Kidney (tissue), 14 donors: Measurements from ENCODE around the gene ZSWIM3. TPM values are rescaled to one million over a fixed set of nuclear protein-coding genes. Genes with fewer than 3 reads are reported as not detected.

Source experiments
- DNase-seq, 5 donors: peaks; one replicate each; pipeline ENCODE4 v3.0.0-alpha.2; 2013 to 2020
- FAIRE-seq: peaks from 2 replicates; lab custom pipeline; 2012; peaks lifted over from hg19 to GRCh38; lab: Jason Lieb, UNC
- H3K27ac ChIP-seq, 2 donors: one replicate each; pipeline ENCODE4 v1.7.0; 2013; ENCODE audit warnings: low read depth in 2 of 2, low read length in 2 of 2, inconsistent platforms in 1 of 2
- H3K27me3 ChIP-seq: one replicate; pipeline ENCODE4 v1.7.1; 2013; ENCODE audit warnings: low read length, inconsistent platforms; ENCODE audit not compliant: control insufficient read depth, insufficient read depth
- H3K36me3 ChIP-seq, 3 donors: one replicate each; pipeline versions ENCODE4 v1.7.0 to v1.7.1; 2013; ENCODE audit warnings: low read length in 3 of 3, control low read depth in 1 of 3, inconsistent platforms in 1 of 3; ENCODE audit not compliant: insufficient read depth in 3 of 3, control insufficient read depth in 2 of 3
- H3K4me1 ChIP-seq, 3 donors: one replicate each; pipeline versions ENCODE4 v1.7.0 to v1.7.1; 2013; ENCODE audit warnings: low read length in 3 of 3, inconsistent platforms in 1 of 3, low read depth in 1 of 3; ENCODE audit not compliant: control insufficient read depth in 2 of 3, insufficient read depth in 2 of 3
- H3K4me3 ChIP-seq, 3 donors: one replicate each; pipeline versions ENCODE4 v1.7.0 to v1.8.1; 2013; ENCODE audit warnings: low read length in 3 of 3, control low read depth in 1 of 3, inconsistent platforms in 1 of 3
- H3K9ac ChIP-seq, 3 donors: one replicate each; pipeline versions ENCODE4 v1.7.0 to v1.7.1; 2013; ENCODE audit warnings: low read length in 3 of 3, control low read depth in 1 of 3, inconsistent platforms in 1 of 3
- H3K9me3 ChIP-seq, 3 donors: one replicate each; pipeline versions ENCODE4 v1.7.0 to v1.7.1; 2013; ENCODE audit warnings: low read length in 3 of 3, control low read depth in 1 of 3, inconsistent platforms in 1 of 3; ENCODE audit not compliant: control insufficient read depth in 2 of 3, insufficient read depth in 1 of 3
- CTCF ChIP-seq: IDR thresholded peaks from 3 replicates; pipeline ENCODE4 v1.5.1; 2012; ENCODE audit warnings: mild to moderate bottlenecking, moderate library complexity, borderline replicate concordance; ENCODE audit not compliant: insufficient read depth; ENCODE audit errors: extremely low read depth
- intact Hi-C: fragments of 100-400 bp; cut with DNase I; formaldehyde crosslinking; loops from one replicate; pipeline ENCODE4 v1.11.1; 2022
- polyA plus RNA-seq: library from polyadenylated mRNA; stranded (reverse); fragments of 350-450 nt; fragmentation: Illumina TruSeq; extraction: RNeasy Lipid Tissue Mini Kit (QIAGEN cat#74804); gene quantifications from one replicate; pipeline ENCODE4 v1.2.3, GENCODE V29; 2014; ENCODE audit warnings: low read depth, low replicate concordance; ENCODE audit not compliant: insufficient read depth
- total RNA-seq: library from RNA; stranded (reverse); fragmentation: NEBNext Ultra II Directional; extraction: Animal tissue kit (Norgen Biotek cat#: 25700); gene quantifications from one replicate; pipeline ENCODE4 v1.2.1, GENCODE V29; 2021
- donor health status: control.
- donor health status: control.
- donor health status: control.
- donor health status: control.
- donor health status: control.
- donor health status: DM: yes; HTN: yes; CAD: no.
- donor health status: Normal renal cell carcinoma (clear cell type).

The ZSWIM3 gene
- total and polyA plus RNA-seq, 2 donors from 2014 or later: 2.6 to 3.2 TPM

- DNase-seq (peak in 1 of 5 donors; percentile 72), FAIRE-seq (no peak)
- no peaks in the 10 kb centered on the region for H3K27me3 ChIP-seq
- H3K4me1 ChIP-seq: peaks cover 0 to 30% (median 0%) of the 10 kb centered on the region in 3 donors
- H3K4me3 ChIP-seq: peak overlapping the region in 1 of 3 donors; percentile 72
- no peak for TF ChIP-seq CTCF
- no peak overlapping the region for H3K9ac ChIP-seq
- no peaks in the 10 kb centered on the region for H3K9me3 ChIP-seq
- no peak overlapping the region for H3K27ac ChIP-seq
- intact Hi-C loops: no loop called here
- H3K36me3 ChIP-seq: peaks cover 2 to 32% (median 25%) of the 10 kb centered on the region in 3 donors
Measured at GRCh38 chr20:45892828-45893500, 35.5 kb downstream of the ZSWIM3 start.

- Histone ChIP-seq H3K4me3 (no peak overlapping the region), H3K4me1 (peaks cover 0 to 25% (median 0%) of the 10 kb centered on the region in 3 donors), H3K27ac (no peak overlapping the region), H3K27me3 (no peaks in the 10 kb centered on the region), H3K9ac (no peak overlapping the region), H3K9me3 (no peaks in the 10 kb centered on the region), H3K36me3 (peaks cover 2 to 28% (median 25%) of the 10 kb centered on the region in 3 donors)
- TF ChIP-seq CTCF: no peak
- FAIRE-seq (no peak), DNase-seq (peak in 1 of 5 donors; percentile 17)
- intact Hi-C loops: no loop called here
Measured at GRCh38 chr20:45893831-45894230, 36.4 kb downstream of the ZSWIM3 start.

- H3K4me1 ChIP-seq: peaks cover 0 to 20% (median 0%) of the 10 kb centered on the region in 3 donors
- H3K9me3 ChIP-seq: no peaks in the 10 kb centered on the region
- TF ChIP-seq CTCF: no peak
- intact Hi-C loops: no loop called here
- no peak overlapping the region for H3K27ac ChIP-seq
- no peaks in the 10 kb centered on the region for H3K27me3 ChIP-seq
- peaks cover 5 to 29% (median 25%) of the 10 kb centered on the region in 3 donors for H3K36me3 ChIP-seq
- no peak overlapping the region for H3K4me3 ChIP-seq
- no peak overlapping the region for H3K9ac ChIP-seq
- DNase-seq: peak in 1 of 5 donors; percentile 64
- no peak for FAIRE-seq
Measured at GRCh38 chr20:45894797-45895196, 37.4 kb downstream of the ZSWIM3 start.
